CD14-positive monocyte (primary cell): Measurements from ENCODE around the gene CACNA1B. TPM values are rescaled to one million over a fixed set of nuclear protein-coding genes. Genes with fewer than 3 reads are reported as not detected.

Experiments used
- DNase-seq, 3 donors: peaks; one replicate each; pipeline ENCODE4 v3.0.0-alpha.2; 2011 to 2022
- H2AFZ ChIP-seq: 2 replicates; pipeline ENCODE4 v1.6.0; 2012; ENCODE audit warnings: mild to moderate bottlenecking, low read depth, low read length, inconsistent platforms; ENCODE audit not compliant: insufficient read depth, poor library complexity, severe bottlenecking
- H3K27ac ChIP-seq, 2 donors: 1 replicate in 1 of 2; 2 replicates in 1 of 2; pipeline ENCODE4 v1.5.1; 2012 to 2013; ENCODE audit warnings: low read length in 2 of 2, control low read depth in 1 of 2, inconsistent platforms in 1 of 2, low read depth in 1 of 2, mild to moderate bottlenecking in 1 of 2
- H3K27me3 ChIP-seq, 2 donors: one replicate each; pipeline versions ENCODE4 v1.6.0 to v1.6.1; 2011 to 2013; ENCODE audit warnings: low read length in 2 of 2; ENCODE audit not compliant: control insufficient read depth in 2 of 2, insufficient read depth in 2 of 2
- H3K36me3 ChIP-seq, 2 donors: replicated peaks in 1 of 2; 1 replicate in 1 of 2; 2 replicates in 1 of 2; pipeline versions ENCODE4 v1.5.1 to v1.6.1; 2012 to 2013; ENCODE audit warnings: low read length in 2 of 2, control low read depth in 1 of 2, inconsistent platforms in 1 of 2, mild to moderate bottlenecking in 1 of 2; ENCODE audit not compliant: insufficient read depth in 2 of 2, control insufficient read depth in 1 of 2
- H3K4me1 ChIP-seq, 2 donors: 1 replicate in 1 of 2; 2 replicates in 1 of 2; pipeline versions ENCODE4 v1.5.1 to v1.6.1; 2012 to 2013; ENCODE audit warnings: low read length in 2 of 2, control low read depth in 1 of 2, inconsistent platforms in 1 of 2, mild to moderate bottlenecking in 1 of 2, moderate library complexity in 1 of 2; ENCODE audit not compliant: insufficient read depth in 2 of 2, control insufficient read depth in 1 of 2
- H3K4me2 ChIP-seq: replicated peaks from 2 replicates; pipeline ENCODE3; 2012; ENCODE audit warnings: low read length, moderate library complexity, mild to moderate bottlenecking; ENCODE audit not compliant: poor library complexity, severe bottlenecking; ENCODE audit errors: extremely low read depth
- H3K4me3 ChIP-seq, 3 experiments: fragments of 200-600 bp in 1 of 3; sonication (generic) in 1 of 3; replicated peaks in 1 of 3; 1 replicate in 2 of 3; 2 replicates in 1 of 3; pipeline ENCODE4 v1.5.1; 2011 to 2013; ENCODE audit warnings: low read length in 3 of 3, mild to moderate bottlenecking in 3 of 3, control low read depth in 2 of 3, low read depth in 2 of 3, inconsistent platforms in 1 of 3, moderate library complexity in 1 of 3
- H3K79me2 ChIP-seq: 2 replicates; pipeline ENCODE4 v1.6.0; 2012; ENCODE audit warnings: mild to moderate bottlenecking, control low read depth, inconsistent platforms, low read length, moderate library complexity; ENCODE audit not compliant: insufficient read depth
- H3K9ac ChIP-seq: 2 replicates; pipeline ENCODE4 v1.6.0; 2017; ENCODE audit warnings: low read length, mild to moderate bottlenecking; ENCODE audit not compliant: insufficient read depth, poor library complexity, severe bottlenecking
- H3K9me3 ChIP-seq, 2 donors: replicated peaks in 1 of 2; 1 replicate in 1 of 2; 2 replicates in 1 of 2; pipeline versions ENCODE4 v1.5.1 to v1.6.1; 2012 to 2013; ENCODE audit warnings: low read length in 2 of 2, control low read depth in 1 of 2; ENCODE audit not compliant: control insufficient read depth in 1 of 2, insufficient read depth in 1 of 2
- H4K20me1 ChIP-seq: 2 replicates; pipeline ENCODE4 v1.6.0; 2012; ENCODE audit warnings: mild to moderate bottlenecking, low read length, control low read depth, moderate library complexity; ENCODE audit not compliant: insufficient read depth
- H3K27ac Mint-ChIP-seq, 7 donors: one replicate each; pipeline ENCODE4 v1.8.0; 2020; ENCODE audit warnings: mild to moderate bottlenecking in 7 of 7, mixed read lengths in 7 of 7, moderate library complexity in 6 of 7, inconsistent platforms in 2 of 7
- H3K27me3 Mint-ChIP-seq, 3 donors: one replicate each; pipeline ENCODE4 v1.8.0; 2021 to 2022; ENCODE audit warnings: low read depth in 3 of 3, mild to moderate bottlenecking in 3 of 3, mixed read lengths in 3 of 3, moderate library complexity in 3 of 3, inconsistent platforms in 1 of 3
- H3K36me3 Mint-ChIP-seq, 2 donors: one replicate each; pipeline ENCODE4 v1.8.0; 2020; ENCODE audit warnings: mixed read lengths in 2 of 2, inconsistent platforms in 1 of 2, mild to moderate bottlenecking in 1 of 2
- H3K4me1 Mint-ChIP-seq: one replicate; pipeline ENCODE4 v1.8.0; 2020; ENCODE audit warnings: mild to moderate bottlenecking, mixed read lengths
- H3K4me3 Mint-ChIP-seq, 2 donors: one replicate each; pipeline ENCODE4 v1.8.0; 2020; ENCODE audit warnings: mild to moderate bottlenecking in 2 of 2, mixed read lengths in 2 of 2, moderate library complexity in 1 of 2
- H3K9me3 Mint-ChIP-seq, 7 donors: one replicate each; pipeline ENCODE4 v1.8.0; 2020 to 2022; ENCODE audit warnings: mixed read lengths in 7 of 7, mild to moderate bottlenecking in 6 of 7, moderate library complexity in 6 of 7, inconsistent platforms in 2 of 7
- WGBS: methylation state at CpG from one replicate; pipeline ENCODE4 v1.1.5; 2013; ENCODE audit warnings: missing lambda C conversion rate; ENCODE audit not compliant: insufficient coverage; 5-methylcytosine and 5-hydroxymethylcytosine counted together
- intact Hi-C, 2 donors: fragments of 100-400 bp; cut with micrococcal nuclease; formaldehyde crosslinking; loops; one replicate each; pipeline versions ENCODE4 v1.15.0 to v1.15.1; 2023
- polyA plus RNA-seq, 3 donors: library from polyadenylated mRNA; depleted of rRNA in 1 of 3; unstranded in 2 of 3; stranded (reverse) in 1 of 3; fragments of 300-500 nt in 2 of 3; fragments of >200 nt in 1 of 3; fragmentation: Illumina TruSeq in 2 of 3; gene quantifications; 1 replicate in 2 of 3; 2 replicates in 1 of 3; pipeline ENCODE4 v1.2.3, GENCODE V29; 2012 to 2021
- TF ChIP-seq, protein P1 (sequence below): fragments of 200-600 bp; IDR thresholded peaks from one replicate; pipeline ENCODE4 v1.8.0; 2022; ENCODE audit warnings: antibody characterized with exemption, mild to moderate bottlenecking

Gene CACNA1B
- polyA plus RNA-seq, 3 donors, result not detected

DNA sequence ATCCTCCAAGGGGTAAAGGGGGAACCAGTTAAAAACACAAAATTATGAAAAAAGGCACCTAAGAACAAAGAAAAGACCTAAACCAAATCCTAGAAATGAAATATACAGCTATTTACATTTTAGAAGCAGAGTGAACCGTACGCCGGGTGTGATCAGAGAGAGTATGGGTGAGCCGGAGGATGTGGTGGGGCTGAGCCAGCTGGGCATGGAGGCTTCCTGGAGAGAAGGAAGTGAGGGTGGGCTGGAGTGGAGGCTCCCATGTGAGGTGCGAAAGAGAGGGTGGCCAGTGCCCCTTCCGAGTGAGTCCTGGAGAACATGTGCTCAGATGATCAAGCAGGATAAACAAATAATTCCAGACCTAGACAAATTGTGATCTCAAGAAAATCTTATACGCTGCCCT is 111.6 kb downstream of the CACNA1B start:
- H3K27ac Mint-ChIP-seq, result no peak overlapping the region
- H3K4me1 Mint-ChIP-seq, result no peaks in the 10 kb centered on the region
- Histone ChIP-seq H3K27me3 (no peaks in the 10 kb centered on the region), H3K79me2 (no peaks in the 10 kb centered on the region), H2AFZ (no peak overlapping the region), H3K27ac (no peak overlapping the region), H3K4me3 (no peak overlapping the region), H3K9ac (no peak overlapping the region), H3K4me1 (no peaks in the 10 kb centered on the region), H3K9me3 (no peaks in the 10 kb centered on the region), H3K36me3 (no peaks in the 10 kb centered on the region), H3K4me2 (no peak overlapping the region), H4K20me1 (no peaks in the 10 kb centered on the region)
- TF ChIP-seq, protein P1, sequence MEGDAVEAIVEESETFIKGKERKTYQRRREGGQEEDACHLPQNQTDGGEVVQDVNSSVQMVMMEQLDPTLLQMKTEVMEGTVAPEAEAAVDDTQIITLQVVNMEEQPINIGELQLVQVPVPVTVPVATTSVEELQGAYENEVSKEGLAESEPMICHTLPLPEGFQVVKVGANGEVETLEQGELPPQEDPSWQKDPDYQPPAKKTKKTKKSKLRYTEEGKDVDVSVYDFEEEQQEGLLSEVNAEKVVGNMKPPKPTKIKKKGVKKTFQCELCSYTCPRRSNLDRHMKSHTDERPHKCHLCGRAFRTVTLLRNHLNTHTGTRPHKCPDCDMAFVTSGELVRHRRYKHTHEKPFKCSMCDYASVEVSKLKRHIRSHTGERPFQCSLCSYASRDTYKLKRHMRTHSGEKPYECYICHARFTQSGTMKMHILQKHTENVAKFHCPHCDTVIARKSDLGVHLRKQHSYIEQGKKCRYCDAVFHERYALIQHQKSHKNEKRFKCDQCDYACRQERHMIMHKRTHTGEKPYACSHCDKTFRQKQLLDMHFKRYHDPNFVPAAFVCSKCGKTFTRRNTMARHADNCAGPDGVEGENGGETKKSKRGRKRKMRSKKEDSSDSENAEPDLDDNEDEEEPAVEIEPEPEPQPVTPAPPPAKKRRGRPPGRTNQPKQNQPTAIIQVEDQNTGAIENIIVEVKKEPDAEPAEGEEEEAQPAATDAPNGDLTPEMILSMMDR, result no peak
- WGBS, result 90% methylated on average over 3 of the region's 7 CpGs
- no peak overlapping the region for H3K4me3 Mint-ChIP-seq
- peaks cover 3 to 13% (median 8%) of the 10 kb centered on the region in 3 donors for H3K27me3 Mint-ChIP-seq
- intact Hi-C loops, result no loop called here
- H3K36me3 Mint-ChIP-seq, result no peaks in the 10 kb centered on the region
- no peak for DNase-seq
- H3K9me3 Mint-ChIP-seq, result peaks cover 0 to 4% (median 2%) of the 10 kb centered on the region in 7 donors

DNA sequence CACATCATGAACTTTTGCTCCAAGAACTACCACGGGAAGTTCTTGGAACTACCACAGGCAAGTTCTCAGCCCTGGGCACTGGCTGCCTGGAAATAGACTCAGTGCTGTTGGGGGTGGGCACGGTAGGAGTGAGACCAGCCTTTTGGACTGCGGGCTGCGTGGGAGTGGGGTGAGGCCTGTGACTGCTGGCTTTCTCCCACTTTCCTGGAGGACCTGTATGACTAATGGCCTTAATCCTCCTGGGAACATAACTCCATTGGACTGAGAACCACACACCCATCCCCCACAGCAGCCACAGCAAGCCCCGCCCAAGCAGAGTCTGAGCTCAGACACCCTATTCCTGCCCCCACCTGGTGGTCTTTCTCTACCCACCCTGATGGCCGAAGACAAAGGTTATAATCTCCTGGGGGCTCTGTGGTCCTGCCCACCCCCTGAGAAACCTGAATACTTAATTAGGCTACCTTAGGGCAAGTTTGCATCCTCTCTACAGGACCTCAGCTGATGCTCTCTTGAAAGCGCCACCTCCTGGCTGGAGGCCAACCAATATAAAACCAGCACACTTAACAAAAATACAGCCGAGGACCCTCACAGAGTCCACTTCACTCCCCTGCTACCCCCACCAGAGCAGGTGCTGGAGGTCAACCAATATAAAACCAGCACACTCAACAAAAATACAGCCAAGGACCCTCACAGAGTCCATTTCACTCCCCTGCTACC is 112.6 kb downstream of the CACNA1B start:
- Histone ChIP-seq H3K27ac (no peak overlapping the region), H3K79me2 (no peaks in the 10 kb centered on the region), H3K9ac (no peak overlapping the region), H3K9me3 (no peaks in the 10 kb centered on the region), H3K27me3 (no peaks in the 10 kb centered on the region), H3K4me3 (no peak overlapping the region), H3K36me3 (no peaks in the 10 kb centered on the region), H3K4me2 (no peak overlapping the region), H4K20me1 (no peaks in the 10 kb centered on the region), H2AFZ (no peak overlapping the region), H3K4me1 (no peaks in the 10 kb centered on the region)
- 96% methylated on average over 3 of the region's 8 CpGs for WGBS
- H3K27ac Mint-ChIP-seq, result no peak overlapping the region
- peaks cover 0 to 4% (median 2%) of the 10 kb centered on the region in 7 donors for H3K9me3 Mint-ChIP-seq
- peaks cover 3 to 20% (median 8%) of the 10 kb centered on the region in 3 donors for H3K27me3 Mint-ChIP-seq
- DNase-seq, result no peak
- no peaks in the 10 kb centered on the region for H3K36me3 Mint-ChIP-seq
- intact Hi-C loops, result no loop called here
- TF ChIP-seq, protein P1, result no peak
- H3K4me1 Mint-ChIP-seq, result no peaks in the 10 kb centered on the region
- H3K4me3 Mint-ChIP-seq, result no peak overlapping the region
